SU-DHL-6 (cell line): Measurements from ENCODE around the gene ATP9B.

Experiments used
- H2AFZ ChIP-seq: fragments of 200-600 bp; sonication (generic); 2 replicates; pipeline ENCODE4 v1.6.1; 2014; ENCODE audit warnings: low read depth, mild to moderate bottlenecking, moderate library complexity, mixed read lengths, antibody characterized with exemption, low read length; ENCODE audit not compliant: severe bottlenecking
- H3F3A ChIP-seq: fragments of 200-600 bp; shearing (Covaris generic); 2 replicates; pipeline ENCODE4 v1.6.0; 2016; ENCODE audit warnings: antibody characterized with exemption, mild to moderate bottlenecking; ENCODE audit not compliant: insufficient read depth
- H3K27ac ChIP-seq: fragments of 200-600 bp; sonication (generic); 2 replicates; pipeline ENCODE4 v1.5.1; 2016; ENCODE audit warnings: low read depth, mild to moderate bottlenecking, low read length, moderate library complexity, mixed read lengths
- H3K27me3 ChIP-seq: fragments of 200-600 bp; sonication (generic), shearing (Covaris generic); 2 replicates; pipeline ENCODE4 v1.6.0; 2014; ENCODE audit warnings: mild to moderate bottlenecking, low read length
- H3K36me3 ChIP-seq: fragments of 200-600 bp; sonication (generic); 2 replicates; pipeline ENCODE4 v1.6.1; 2014; ENCODE audit warnings: mild to moderate bottlenecking, low read length, mixed read lengths
- H3K4me2 ChIP-seq: fragments of 300-600, 200-600 bp; shearing (Covaris generic), sonication (generic); 2 replicates; pipeline ENCODE4 v1.6.0; 2014; ENCODE audit warnings: low read length, low read depth, mild to moderate bottlenecking; ENCODE audit not compliant: poor library complexity, severe bottlenecking
- H3K4me3 ChIP-seq: fragments of 200-600 bp; sonication (generic); 2 replicates; pipeline ENCODE4 v1.5.1; 2014; ENCODE audit warnings: antibody characterized with exemption, low read length, mild to moderate bottlenecking, mixed read lengths; ENCODE audit not compliant: insufficient read depth, poor library complexity, severe bottlenecking
- H3K79me2 ChIP-seq: fragments of 200-600 bp; sonication (generic); 2 replicates; pipeline ENCODE4 v1.6.1; 2014; ENCODE audit warnings: mild to moderate bottlenecking, low read length, moderate library complexity; ENCODE audit not compliant: insufficient read depth
- H3K9ac ChIP-seq: fragments of 200-600 bp; sonication (generic); 2 replicates; pipeline ENCODE4 v1.7.0; 2014; ENCODE audit warnings: mild to moderate bottlenecking, low read length
- H3K9me2 ChIP-seq: fragments of 200-600 bp; sonication (generic); replicated peaks from 2 replicates; pipeline ENCODE4 v1.6.1; 2014; ENCODE audit warnings: low read length; ENCODE audit not compliant: insufficient read depth
- H3K9me3 ChIP-seq: fragments of 200-600 bp; sonication (generic); 2 replicates; pipeline ENCODE4 v1.6.1; 2014; ENCODE audit warnings: low read length, mixed read lengths; ENCODE audit not compliant: insufficient read depth
- H4K20me1 ChIP-seq: fragments of 200-600 bp; sonication (generic); 2 replicates; pipeline ENCODE4 v1.6.1; 2014; ENCODE audit warnings: low read depth, mild to moderate bottlenecking, antibody characterized with exemption, low read length, moderate library complexity, mixed read lengths
- EZH2phosphoT487 ChIP-seq: fragments of 200-600 bp; sonication (generic), shearing (Covaris generic); conservative IDR thresholded peaks from 2 replicates; pipeline ENCODE4 v1.6.1; 2018; ENCODE audit warnings: mild to moderate bottlenecking, antibody characterized with exemption, low read length, moderate library complexity, mixed read lengths
- TF ChIP-seq, protein P1 (sequence below): fragments of 200-600 bp; sonication (generic); IDR thresholded peaks from one replicate; pipeline ENCODE4 v1.5.1; 2017; ENCODE audit warnings: antibody characterized with exemption, mild to moderate bottlenecking, low read length, moderate library complexity; ENCODE audit not compliant: insufficient read depth, poor library complexity, severe bottlenecking

ATP9B gene

GRCh38 chr18:79389689-79390088, 320.5 kb downstream of the ATP9B start:
- Histone ChIP-seq H3K27ac (no peak overlapping the region), H3K9me2 (no peaks in the 10 kb centered on the region), H3K4me3 (no peak overlapping the region), H4K20me1 (no peaks in the 10 kb centered on the region), H3K27me3 (no peaks in the 10 kb centered on the region), H3K4me2 (no peak overlapping the region), H3K79me2 (no peaks in the 10 kb centered on the region), H2AFZ (no peak overlapping the region), H3K9me3 (no peaks in the 10 kb centered on the region), H3F3A (peaks cover 17% of the 10 kb centered on the region), H3K36me3 (no peaks in the 10 kb centered on the region), H3K9ac (no peak overlapping the region)
- no peak for TF ChIP-seq EZH2phosphoT487
- TF ChIP-seq, protein P1, sequence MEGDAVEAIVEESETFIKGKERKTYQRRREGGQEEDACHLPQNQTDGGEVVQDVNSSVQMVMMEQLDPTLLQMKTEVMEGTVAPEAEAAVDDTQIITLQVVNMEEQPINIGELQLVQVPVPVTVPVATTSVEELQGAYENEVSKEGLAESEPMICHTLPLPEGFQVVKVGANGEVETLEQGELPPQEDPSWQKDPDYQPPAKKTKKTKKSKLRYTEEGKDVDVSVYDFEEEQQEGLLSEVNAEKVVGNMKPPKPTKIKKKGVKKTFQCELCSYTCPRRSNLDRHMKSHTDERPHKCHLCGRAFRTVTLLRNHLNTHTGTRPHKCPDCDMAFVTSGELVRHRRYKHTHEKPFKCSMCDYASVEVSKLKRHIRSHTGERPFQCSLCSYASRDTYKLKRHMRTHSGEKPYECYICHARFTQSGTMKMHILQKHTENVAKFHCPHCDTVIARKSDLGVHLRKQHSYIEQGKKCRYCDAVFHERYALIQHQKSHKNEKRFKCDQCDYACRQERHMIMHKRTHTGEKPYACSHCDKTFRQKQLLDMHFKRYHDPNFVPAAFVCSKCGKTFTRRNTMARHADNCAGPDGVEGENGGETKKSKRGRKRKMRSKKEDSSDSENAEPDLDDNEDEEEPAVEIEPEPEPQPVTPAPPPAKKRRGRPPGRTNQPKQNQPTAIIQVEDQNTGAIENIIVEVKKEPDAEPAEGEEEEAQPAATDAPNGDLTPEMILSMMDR = no peak

- Histone ChIP-seq H3K27me3 (no peaks in the 10 kb centered on the region), H3K4me2 (no peak overlapping the region), H3K36me3 (no peaks in the 10 kb centered on the region), H3K27ac (no peak overlapping the region), H3K79me2 (no peaks in the 10 kb centered on the region), H3K9ac (no peak overlapping the region), H4K20me1 (no peaks in the 10 kb centered on the region), H3K4me3 (no peak overlapping the region), H3K9me2 (no peaks in the 10 kb centered on the region), H2AFZ (no peak overlapping the region), H3K9me3 (no peaks in the 10 kb centered on the region), H3F3A (peaks cover 17% of the 10 kb centered on the region)
- no peak for TF ChIP-seq EZH2phosphoT487
- TF ChIP-seq, protein P1 = no peak
Observed at GRCh38 chr18:79392226-79392625, 323.0 kb downstream of the ATP9B start.

DNA sequence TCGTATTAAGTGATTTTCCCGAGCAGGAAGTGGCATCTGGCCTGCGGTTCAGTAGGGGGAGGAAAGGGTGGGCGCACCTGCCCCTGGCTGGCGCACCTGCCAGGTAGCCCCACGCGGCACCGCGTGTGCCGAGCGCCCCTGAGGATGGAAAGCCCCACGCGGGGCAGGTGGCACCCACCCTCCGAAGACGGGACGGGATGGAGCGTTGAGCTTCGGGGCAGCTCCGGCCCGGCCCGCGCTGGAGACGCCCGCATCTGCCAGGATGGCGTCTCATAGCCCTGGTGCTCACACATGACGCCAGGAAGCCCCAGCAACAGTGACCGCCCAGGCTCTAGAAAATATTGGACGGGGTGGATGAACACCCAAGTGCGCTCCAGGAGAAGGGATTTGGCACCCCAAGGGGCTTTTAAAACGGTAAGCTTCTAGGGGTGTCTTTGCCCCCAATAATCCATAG, 324.0 kb downstream of the ATP9B start:
- H3K36me3 ChIP-seq = no peaks in the 10 kb centered on the region
- H3K79me2 ChIP-seq = no peaks in the 10 kb centered on the region; the same call in 1 of the 2 replicates
- H4K20me1 ChIP-seq = no peaks in the 10 kb centered on the region
- no peaks in the 10 kb centered on the region for H3K9me2 ChIP-seq
- H3K4me3 ChIP-seq = peak overlapping the region; percentile 16
- H3K9me3 ChIP-seq = no peaks in the 10 kb centered on the region
- no peak overlapping the region for H3K27ac ChIP-seq
- H3F3A ChIP-seq = peaks cover 17% of the 10 kb centered on the region
- peak overlapping the region; percentile 40 for H3K4me2 ChIP-seq
- TF ChIP-seq, protein P1 = no peak
- TF ChIP-seq EZH2phosphoT487 = no peak
- H3K27me3 ChIP-seq = no peaks in the 10 kb centered on the region
- H2AFZ ChIP-seq = no peak overlapping the region
- peak overlapping the region; percentile 38 for H3K9ac ChIP-seq
